HCT116 (cell line): ENCODE data around the gene ETDC.

Experiments used
- CTCF ChIP-seq, 3 experiments: fragments of 200-600 bp in 1 of 3; sonication (generic) in 1 of 3; IDR thresholded peaks in 2 of 3; conservative IDR thresholded peaks in 1 of 3; 2 replicates each; pipeline ENCODE4 v1.5.1; 2012 to 2017; ENCODE audit warnings: low read depth in 2 of 3, low read length in 2 of 3, antibody characterized with exemption in 1 of 3, borderline replicate concordance in 1 of 3, control low read depth in 1 of 3, mild to moderate bottlenecking in 1 of 3, mixed read lengths in 1 of 3, mixed run types in 1 of 3, moderate library complexity in 1 of 3; ENCODE audit not compliant: insufficient read depth in 1 of 3
- ELF1 ChIP-seq: IDR thresholded peaks from 2 replicates; pipeline ENCODE4 v1.6.1; 2012; ENCODE audit warnings: low read depth, borderline replicate concordance
- EZH2phosphoT487 ChIP-seq: fragments of 200-600 bp; IDR thresholded peaks from 2 replicates; pipeline ENCODE4 v1.6.1; 2018; ENCODE audit warnings: antibody characterized with exemption, borderline replicate concordance
- ZNF274 ChIP-seq: fragments of 200-500 bp; sonication (Bioruptor generic); IDR thresholded peaks from 2 replicates; pipeline ENCODE4 v1.6.1; 2014; ENCODE audit warnings: mild to moderate bottlenecking, low read depth, low read length, inconsistent platforms

- TF ChIP-seq ELF1 (no peak), CTCF (IDR thresholded peaks at IDR 0.05 in 2 of 3, conservative IDR thresholded peaks at IDR 0.05 in 1 of 3; ENCODE audit: borderline replicate concordance in 1 of 3, insufficient read depth in 1 of 3, low read depth in 2 of 3, low read length in 2 of 3) (no peak), EZH2phosphoT487 (no peak), ZNF274 (no peak)
Measured at GRCh38 chrX:135327299-135327698, 18.0 kb downstream of the ETDC start.
